ENCODE measurements around the gene COL1A2. TPM values are rescaled to one million over a fixed set of nuclear protein-coding genes. Genes with fewer than 3 reads are reported as not detected.

The COL1A2 gene
- total RNA-seq, 1 experiment from 2014 or later: 42.1 TPM

DNA sequence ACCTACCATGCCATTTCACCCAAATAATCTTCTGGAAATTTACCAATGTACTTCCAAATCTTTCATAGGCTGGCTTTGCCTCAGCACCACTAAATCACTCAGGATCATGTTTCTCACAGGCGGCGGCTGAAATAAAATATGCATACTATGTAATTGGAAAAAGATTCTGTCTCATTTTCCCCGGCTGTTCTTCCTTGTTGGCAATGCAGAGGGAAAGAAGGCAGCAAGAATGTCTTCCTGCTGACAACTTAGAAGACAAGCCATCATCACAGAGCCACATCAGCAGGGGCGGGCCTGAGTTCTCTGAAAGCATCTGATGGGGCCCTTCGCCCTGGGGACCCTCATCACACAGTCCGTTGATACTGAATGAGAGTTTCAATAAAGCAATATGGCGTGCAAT lies 39.2 kb upstream of the COL1A2 start:
- WGBS (ENCODE audit: extremely low coverage, insufficient read length, low lambda C conversion rate): no CpG with 5 or more reads among the region's 7 CpGs
- Mint-ChIP-seq H3K4me1 (peaks cover 3 to 5% of the 10 kb centered on the region in 2 experiments; a peak in 3 of 4 replicates), H3K27ac (no peak overlapping the region)

More for the DNA sequence above, 39.2 kb upstream of the COL1A2 start:
- H3K4me2 ChIP-seq (ENCODE audit: insufficient read depth, insufficient read length, low read length): no peak overlapping the region
- no peak overlapping the region for H4K5ac ChIP-seq (ENCODE audit: insufficient read length, low read depth, low read length)
- no peaks in the 10 kb centered on the region; a peak in 1 of 7 replicates for H3K36me3 Mint-ChIP-seq (ENCODE audit: insufficient read depth in 1 of 3, low read depth in 3 of 3)
- no peaks in the 10 kb centered on the region for H3K79me2 ChIP-seq (ENCODE audit: insufficient read depth, low read length)
- TF ChIP-seq, protein P1, sequence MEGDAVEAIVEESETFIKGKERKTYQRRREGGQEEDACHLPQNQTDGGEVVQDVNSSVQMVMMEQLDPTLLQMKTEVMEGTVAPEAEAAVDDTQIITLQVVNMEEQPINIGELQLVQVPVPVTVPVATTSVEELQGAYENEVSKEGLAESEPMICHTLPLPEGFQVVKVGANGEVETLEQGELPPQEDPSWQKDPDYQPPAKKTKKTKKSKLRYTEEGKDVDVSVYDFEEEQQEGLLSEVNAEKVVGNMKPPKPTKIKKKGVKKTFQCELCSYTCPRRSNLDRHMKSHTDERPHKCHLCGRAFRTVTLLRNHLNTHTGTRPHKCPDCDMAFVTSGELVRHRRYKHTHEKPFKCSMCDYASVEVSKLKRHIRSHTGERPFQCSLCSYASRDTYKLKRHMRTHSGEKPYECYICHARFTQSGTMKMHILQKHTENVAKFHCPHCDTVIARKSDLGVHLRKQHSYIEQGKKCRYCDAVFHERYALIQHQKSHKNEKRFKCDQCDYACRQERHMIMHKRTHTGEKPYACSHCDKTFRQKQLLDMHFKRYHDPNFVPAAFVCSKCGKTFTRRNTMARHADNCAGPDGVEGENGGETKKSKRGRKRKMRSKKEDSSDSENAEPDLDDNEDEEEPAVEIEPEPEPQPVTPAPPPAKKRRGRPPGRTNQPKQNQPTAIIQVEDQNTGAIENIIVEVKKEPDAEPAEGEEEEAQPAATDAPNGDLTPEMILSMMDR (conservative IDR thresholded peaks at IDR 0.05): no peak
- no peak overlapping the region for H4K91ac ChIP-seq (ENCODE audit: insufficient read length, low read depth, low read length)
- no peak overlapping the region for H2BK12ac ChIP-seq (ENCODE audit: insufficient read length, low read depth, low read length)
- no peak overlapping the region for H4K8ac ChIP-seq (replicated peaks; ENCODE audit: insufficient read length, low read depth, low read length)
- H3K27me3 Mint-ChIP-seq (ENCODE audit: low read depth): no peaks in the 10 kb centered on the region
- no peak overlapping the region for H2AFZ ChIP-seq (ENCODE audit: low read length)
- no peak overlapping the region for H3K4me3 Mint-ChIP-seq
- H3K27ac ChIP-seq (ENCODE audit: insufficient read length, low read depth, low read length): no peak overlapping the region
- H3K4ac ChIP-seq (ENCODE audit: low read depth, low read length): no peak overlapping the region
- no peak overlapping the region for H3K56ac ChIP-seq (ENCODE audit: insufficient read length, low read depth, low read length)
- H2AK5ac ChIP-seq (ENCODE audit: insufficient read length, low read length): no peak overlapping the region
- no peak overlapping the region for H3K14ac ChIP-seq (ENCODE audit: insufficient read depth, low read length)
- H3K27me3 ChIP-seq (ENCODE audit: insufficient read depth, low read length): no peaks in the 10 kb centered on the region
- no peaks in the 10 kb centered on the region for H3K9me3 ChIP-seq (ENCODE audit: control insufficient read depth, low read depth, low read length)
- no peaks in the 10 kb centered on the region for H3K23me2 ChIP-seq (ENCODE audit: insufficient read length, low read depth, low read length, poor library complexity, severe bottlenecking)
- H3K79me1 ChIP-seq (ENCODE audit: insufficient read depth, low read depth, low read length, poor library complexity, severe bottlenecking): no peaks in the 10 kb centered on the region
- no peak overlapping the region for H2BK120ac ChIP-seq (ENCODE audit: low read depth, low read length, poor library complexity, severe bottlenecking)
- no peak overlapping the region for H2BK15ac ChIP-seq (ENCODE audit: low read depth, low read length)
- DNase-seq: no peak
- no peak overlapping the region for H3K23ac ChIP-seq (ENCODE audit: insufficient read length, low read depth, low read length)
- H2BK20ac ChIP-seq (ENCODE audit: low read depth, low read length, poor library complexity, severe bottlenecking): no peak overlapping the region
- H3K18ac ChIP-seq (ENCODE audit: insufficient read length, low read depth, low read length): no peak overlapping the region
- H3K4me1 ChIP-seq (ENCODE audit: insufficient read depth, low read length): no peaks in the 10 kb centered on the region
- H3T11ph ChIP-seq (ENCODE audit: low read length): no peak overlapping the region
- H3K9me3 Mint-ChIP-seq: peaks cover 3 to 4% of the 10 kb centered on the region in 2 experiments; a peak in 1 of 5 replicates
- no peaks in the 10 kb centered on the region for H4K20me1 ChIP-seq (ENCODE audit: control insufficient read depth, insufficient read depth, insufficient read length)
- no peak overlapping the region for H2BK5ac ChIP-seq (ENCODE audit: insufficient read length, low read length)
- H3K9ac ChIP-seq (ENCODE audit: extremely low read depth, insufficient read length, low read length): no peak overlapping the region

Measured in H9 (cell line).